ENCODE results near the gene MAD1L1.

The MAD1L1 gene

DNA sequence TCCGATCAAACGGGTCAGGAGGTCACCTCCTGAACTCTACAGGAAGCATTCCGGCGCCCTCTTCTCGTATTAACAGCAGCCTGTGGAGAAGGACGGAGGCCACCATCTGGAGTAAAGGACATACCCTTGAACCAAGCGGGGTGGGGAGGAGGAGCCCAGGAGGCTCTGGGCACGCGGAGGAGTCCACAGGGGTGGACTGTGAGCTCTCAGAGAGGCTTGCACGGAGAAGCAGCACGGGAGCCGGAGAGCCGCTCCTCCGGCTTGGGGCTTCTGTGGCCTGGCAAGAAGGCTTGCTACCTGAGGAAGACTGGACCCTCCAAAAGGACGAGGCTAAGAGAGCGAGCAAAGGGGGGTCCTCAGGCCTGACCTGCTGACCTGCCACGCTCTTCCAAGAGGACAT lies 77.9 kb downstream of the MAD1L1 start:
- ChIA-PET POLR2A (no interaction called here), CTCF (interaction anchor here (0.6 to 0.7 kb wide), 2 partner anchors 8 to 15 kb away, joined by 3 to 5 read pairs; no protein-coding TSS in a partner anchor)
- Histone ChIP-seq H3K4me1 (ENCODE audit: control insufficient read depth, insufficient read depth, low read length) (peaks cover 27% of the 10 kb centered on the region), H3K36me3 (ENCODE audit: control insufficient read depth in 2 of 2, insufficient read depth in 1 of 2, low read length in 2 of 2) (no peaks in the 10 kb centered on the region; a peak in 1 of 3 replicates), H3K27ac (ENCODE audit: extremely low read depth, low read depth, low read length) (no peak overlapping the region), H3K4me3 (ENCODE audit: low read depth, low read length) (no peak overlapping the region), H3K9me3 (ENCODE audit: control insufficient read depth, insufficient read depth, low read depth, low read length) (no peaks in the 10 kb centered on the region)
- TF ChIP-seq ZNF626 (tag by site-specific recombination; IDR thresholded peaks at IDR 0.05) (no peak), ZIC2 (tag by site-specific recombination; IDR thresholded peaks at IDR 0.05) (no peak), GLIS1 (tag by site-specific recombination; IDR thresholded peaks at IDR 0.05) (no peak), ZNF610 (tag by site-specific recombination; IDR thresholded peaks at IDR 0.05; ENCODE audit: borderline replicate concordance) (no peak), ZXDB (tag by site-specific recombination; IDR thresholded peaks at IDR 0.05) (no peak), ZNF214 (tag by site-specific recombination; IDR thresholded peaks at IDR 0.05; ENCODE audit: borderline replicate concordance) (no peak), ZNF843 (tag by site-specific recombination; IDR thresholded peaks at IDR 0.05) (no peak), ZNF621 (tag by site-specific recombination; IDR thresholded peaks at IDR 0.05) (no peak), ZNF670 (tag by site-specific recombination; IDR thresholded peaks at IDR 0.05; ENCODE audit: low read depth) (no peak), OSR2 (tag by site-specific recombination; IDR thresholded peaks at IDR 0.05) (no peak), ZNF2 (tag by site-specific recombination; IDR thresholded peaks at IDR 0.05) (no peak), MZF1 (tag by site-specific recombination; IDR thresholded peaks at IDR 0.05; ENCODE audit: borderline replicate concordance) (no peak)
- TF ChIP-seq, protein P1, sequence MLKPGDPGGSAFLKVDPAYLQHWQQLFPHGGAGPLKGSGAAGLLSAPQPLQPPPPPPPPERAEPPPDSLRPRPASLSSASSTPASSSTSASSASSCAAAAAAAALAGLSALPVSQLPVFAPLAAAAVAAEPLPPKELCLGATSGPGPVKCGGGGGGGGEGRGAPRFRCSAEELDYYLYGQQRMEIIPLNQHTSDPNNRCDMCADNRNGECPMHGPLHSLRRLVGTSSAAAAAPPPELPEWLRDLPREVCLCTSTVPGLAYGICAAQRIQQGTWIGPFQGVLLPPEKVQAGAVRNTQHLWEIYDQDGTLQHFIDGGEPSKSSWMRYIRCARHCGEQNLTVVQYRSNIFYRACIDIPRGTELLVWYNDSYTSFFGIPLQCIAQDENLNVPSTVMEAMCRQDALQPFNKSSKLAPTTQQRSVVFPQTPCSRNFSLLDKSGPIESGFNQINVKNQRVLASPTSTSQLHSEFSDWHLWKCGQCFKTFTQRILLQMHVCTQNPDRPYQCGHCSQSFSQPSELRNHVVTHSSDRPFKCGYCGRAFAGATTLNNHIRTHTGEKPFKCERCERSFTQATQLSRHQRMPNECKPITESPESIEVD (tag by site-specific recombination; IDR thresholded peaks at IDR 0.05): no peak
- TF ChIP-seq, protein P2, sequence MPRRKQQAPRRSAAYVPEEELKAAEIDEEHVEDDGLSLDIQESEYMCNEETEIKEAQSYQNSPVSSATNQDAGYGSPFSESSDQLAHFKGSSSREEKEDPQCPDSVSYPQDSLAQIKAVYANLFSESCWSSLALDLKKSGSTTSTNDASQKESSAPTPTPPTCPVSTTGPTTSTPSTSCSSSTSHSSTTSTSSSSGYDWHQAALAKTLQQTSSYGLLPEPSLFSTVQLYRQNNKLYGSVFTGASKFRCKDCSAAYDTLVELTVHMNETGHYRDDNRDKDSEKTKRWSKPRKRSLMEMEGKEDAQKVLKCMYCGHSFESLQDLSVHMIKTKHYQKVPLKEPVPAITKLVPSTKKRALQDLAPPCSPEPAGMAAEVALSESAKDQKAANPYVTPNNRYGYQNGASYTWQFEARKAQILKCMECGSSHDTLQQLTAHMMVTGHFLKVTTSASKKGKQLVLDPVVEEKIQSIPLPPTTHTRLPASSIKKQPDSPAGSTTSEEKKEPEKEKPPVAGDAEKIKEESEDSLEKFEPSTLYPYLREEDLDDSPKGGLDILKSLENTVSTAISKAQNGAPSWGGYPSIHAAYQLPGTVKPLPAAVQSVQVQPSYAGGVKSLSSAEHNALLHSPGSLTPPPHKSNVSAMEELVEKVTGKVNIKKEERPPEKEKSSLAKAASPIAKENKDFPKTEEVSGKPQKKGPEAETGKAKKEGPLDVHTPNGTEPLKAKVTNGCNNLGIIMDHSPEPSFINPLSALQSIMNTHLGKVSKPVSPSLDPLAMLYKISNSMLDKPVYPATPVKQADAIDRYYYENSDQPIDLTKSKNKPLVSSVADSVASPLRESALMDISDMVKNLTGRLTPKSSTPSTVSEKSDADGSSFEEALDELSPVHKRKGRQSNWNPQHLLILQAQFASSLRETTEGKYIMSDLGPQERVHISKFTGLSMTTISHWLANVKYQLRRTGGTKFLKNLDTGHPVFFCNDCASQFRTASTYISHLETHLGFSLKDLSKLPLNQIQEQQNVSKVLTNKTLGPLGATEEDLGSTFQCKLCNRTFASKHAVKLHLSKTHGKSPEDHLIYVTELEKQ (tag by site-specific recombination; IDR thresholded peaks at IDR 0.05; ENCODE audit: borderline replicate concordance): no peak
- TF ChIP-seq, protein P3, sequence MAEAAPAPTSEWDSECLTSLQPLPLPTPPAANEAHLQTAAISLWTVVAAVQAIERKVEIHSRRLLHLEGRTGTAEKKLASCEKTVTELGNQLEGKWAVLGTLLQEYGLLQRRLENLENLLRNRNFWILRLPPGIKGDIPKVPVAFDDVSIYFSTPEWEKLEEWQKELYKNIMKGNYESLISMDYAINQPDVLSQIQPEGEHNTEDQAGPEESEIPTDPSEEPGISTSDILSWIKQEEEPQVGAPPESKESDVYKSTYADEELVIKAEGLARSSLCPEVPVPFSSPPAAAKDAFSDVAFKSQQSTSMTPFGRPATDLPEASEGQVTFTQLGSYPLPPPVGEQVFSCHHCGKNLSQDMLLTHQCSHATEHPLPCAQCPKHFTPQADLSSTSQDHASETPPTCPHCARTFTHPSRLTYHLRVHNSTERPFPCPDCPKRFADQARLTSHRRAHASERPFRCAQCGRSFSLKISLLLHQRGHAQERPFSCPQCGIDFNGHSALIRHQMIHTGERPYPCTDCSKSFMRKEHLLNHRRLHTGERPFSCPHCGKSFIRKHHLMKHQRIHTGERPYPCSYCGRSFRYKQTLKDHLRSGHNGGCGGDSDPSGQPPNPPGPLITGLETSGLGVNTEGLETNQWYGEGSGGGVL (tag by site-specific recombination; IDR thresholded peaks at IDR 0.05): no peak
- TF ChIP-seq, protein P4, sequence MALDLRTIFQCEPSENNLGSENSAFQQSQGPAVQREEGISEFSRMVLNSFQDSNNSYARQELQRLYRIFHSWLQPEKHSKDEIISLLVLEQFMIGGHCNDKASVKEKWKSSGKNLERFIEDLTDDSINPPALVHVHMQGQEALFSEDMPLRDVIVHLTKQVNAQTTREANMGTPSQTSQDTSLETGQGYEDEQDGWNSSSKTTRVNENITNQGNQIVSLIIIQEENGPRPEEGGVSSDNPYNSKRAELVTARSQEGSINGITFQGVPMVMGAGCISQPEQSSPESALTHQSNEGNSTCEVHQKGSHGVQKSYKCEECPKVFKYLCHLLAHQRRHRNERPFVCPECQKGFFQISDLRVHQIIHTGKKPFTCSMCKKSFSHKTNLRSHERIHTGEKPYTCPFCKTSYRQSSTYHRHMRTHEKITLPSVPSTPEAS (tag by site-specific recombination; IDR thresholded peaks at IDR 0.05): no peak
- TF ChIP-seq, protein P5, sequence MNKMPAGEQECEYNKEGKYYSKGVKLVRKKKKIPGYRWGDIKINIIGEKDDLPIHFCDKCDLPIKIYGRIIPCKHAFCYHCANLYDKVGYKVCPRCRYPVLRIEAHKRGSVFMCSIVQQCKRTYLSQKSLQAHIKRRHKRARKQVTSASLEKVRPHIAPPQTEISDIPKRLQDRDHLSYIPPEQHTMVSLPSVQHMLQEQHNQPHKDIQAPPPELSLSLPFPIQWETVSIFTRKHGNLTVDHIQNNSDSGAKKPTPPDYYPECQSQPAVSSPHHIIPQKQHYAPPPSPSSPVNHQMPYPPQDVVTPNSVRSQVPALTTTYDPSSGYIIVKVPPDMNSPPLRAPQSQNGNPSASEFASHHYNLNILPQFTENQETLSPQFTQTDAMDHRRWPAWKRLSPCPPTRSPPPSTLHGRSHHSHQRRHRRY (tag by site-specific recombination; IDR thresholded peaks at IDR 0.05): no peak
- TF ChIP-seq, protein P6, sequence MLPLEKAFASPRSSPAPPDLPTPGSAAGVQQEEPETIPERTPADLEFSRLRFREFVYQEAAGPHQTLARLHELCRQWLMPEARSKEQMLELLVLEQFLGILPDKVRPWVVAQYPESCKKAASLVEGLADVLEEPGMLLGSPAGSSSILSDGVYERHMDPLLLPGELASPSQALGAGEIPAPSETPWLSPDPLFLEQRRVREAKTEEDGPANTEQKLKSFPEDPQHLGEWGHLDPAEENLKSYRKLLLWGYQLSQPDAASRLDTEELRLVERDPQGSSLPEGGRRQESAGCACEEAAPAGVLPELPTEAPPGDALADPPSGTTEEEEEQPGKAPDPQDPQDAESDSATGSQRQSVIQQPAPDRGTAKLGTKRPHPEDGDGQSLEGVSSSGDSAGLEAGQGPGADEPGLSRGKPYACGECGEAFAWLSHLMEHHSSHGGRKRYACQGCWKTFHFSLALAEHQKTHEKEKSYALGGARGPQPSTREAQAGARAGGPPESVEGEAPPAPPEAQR (tag by site-specific recombination; IDR thresholded peaks at IDR 0.05): no peak
- TF ChIP-seq, protein P7, sequence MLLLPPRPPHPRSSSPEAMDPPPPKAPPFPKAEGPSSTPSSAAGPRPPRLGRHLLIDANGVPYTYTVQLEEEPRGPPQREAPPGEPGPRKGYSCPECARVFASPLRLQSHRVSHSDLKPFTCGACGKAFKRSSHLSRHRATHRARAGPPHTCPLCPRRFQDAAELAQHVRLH (tag by site-specific recombination; IDR thresholded peaks at IDR 0.05): no peak

Measured in HEK293 (cell line).